ENCODE data around the gene AP2A1.

The AP2A1 gene

DNA sequence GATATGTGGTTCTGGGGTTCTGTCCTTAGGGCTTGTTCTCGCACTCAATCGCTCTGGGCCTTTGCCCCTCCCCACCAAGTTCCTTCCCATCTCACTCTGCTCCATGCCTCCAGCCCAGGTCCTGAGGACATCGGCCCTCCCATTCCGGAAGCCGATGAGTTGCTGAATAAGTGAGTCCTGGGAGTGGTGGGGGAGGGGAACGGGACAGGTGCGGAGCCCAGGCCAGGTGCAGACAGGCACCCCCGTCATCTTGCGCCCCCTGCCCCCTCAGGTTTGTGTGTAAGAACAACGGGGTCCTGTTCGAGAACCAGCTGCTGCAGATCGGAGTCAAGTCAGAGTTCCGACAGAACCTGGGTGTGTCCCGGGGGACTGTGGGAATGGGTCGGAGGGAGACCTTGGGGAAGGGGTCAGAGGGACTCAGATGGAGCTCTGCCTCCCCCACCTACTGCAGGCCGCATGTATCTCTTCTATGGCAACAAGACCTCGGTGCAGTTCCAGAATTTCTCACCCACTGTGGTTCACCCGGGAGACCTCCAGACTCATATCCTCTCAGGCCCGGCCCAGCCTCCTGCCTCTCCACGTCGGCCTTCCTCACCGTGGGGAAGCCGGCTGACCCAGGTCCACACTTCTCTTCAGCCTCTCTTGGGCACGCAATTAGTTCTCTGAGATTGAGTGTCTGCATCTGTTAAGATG lies 36.2 kb downstream of the AP2A1 start:
- no peak for TF ChIP-seq ZFX (IDR thresholded peaks at IDR 0.05; ENCODE audit: borderline replicate concordance)
- TF ChIP-seq, protein P1, sequence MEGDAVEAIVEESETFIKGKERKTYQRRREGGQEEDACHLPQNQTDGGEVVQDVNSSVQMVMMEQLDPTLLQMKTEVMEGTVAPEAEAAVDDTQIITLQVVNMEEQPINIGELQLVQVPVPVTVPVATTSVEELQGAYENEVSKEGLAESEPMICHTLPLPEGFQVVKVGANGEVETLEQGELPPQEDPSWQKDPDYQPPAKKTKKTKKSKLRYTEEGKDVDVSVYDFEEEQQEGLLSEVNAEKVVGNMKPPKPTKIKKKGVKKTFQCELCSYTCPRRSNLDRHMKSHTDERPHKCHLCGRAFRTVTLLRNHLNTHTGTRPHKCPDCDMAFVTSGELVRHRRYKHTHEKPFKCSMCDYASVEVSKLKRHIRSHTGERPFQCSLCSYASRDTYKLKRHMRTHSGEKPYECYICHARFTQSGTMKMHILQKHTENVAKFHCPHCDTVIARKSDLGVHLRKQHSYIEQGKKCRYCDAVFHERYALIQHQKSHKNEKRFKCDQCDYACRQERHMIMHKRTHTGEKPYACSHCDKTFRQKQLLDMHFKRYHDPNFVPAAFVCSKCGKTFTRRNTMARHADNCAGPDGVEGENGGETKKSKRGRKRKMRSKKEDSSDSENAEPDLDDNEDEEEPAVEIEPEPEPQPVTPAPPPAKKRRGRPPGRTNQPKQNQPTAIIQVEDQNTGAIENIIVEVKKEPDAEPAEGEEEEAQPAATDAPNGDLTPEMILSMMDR (IDR thresholded peaks at IDR 0.05): no peak
- peak overlapping the region; percentile 85 for H3K27ac ChIP-seq

DNA sequence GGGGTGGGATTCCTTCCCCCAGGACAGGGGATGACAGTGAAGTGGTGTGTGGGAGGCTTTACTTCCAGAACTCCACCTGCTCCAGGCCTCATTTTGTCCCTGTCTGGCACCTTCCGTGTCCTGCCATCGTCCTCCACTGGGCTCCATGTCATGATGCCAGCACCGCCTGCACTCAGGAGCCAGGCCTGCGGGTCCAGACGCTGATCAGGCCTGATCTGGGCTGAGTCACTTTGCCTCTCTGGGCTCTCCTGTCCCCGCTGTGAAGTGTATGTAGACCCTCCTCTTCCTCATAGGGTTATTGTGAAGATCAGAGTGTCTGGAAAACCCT lies 36.7 kb downstream of the AP2A1 start:
- TF ChIP-seq, protein P1 (IDR thresholded peaks at IDR 0.05): no peak
- no peak for TF ChIP-seq ZFX (IDR thresholded peaks at IDR 0.05; ENCODE audit: borderline replicate concordance)
- peak overlapping the region; percentile 85 for H3K27ac ChIP-seq

DNA sequence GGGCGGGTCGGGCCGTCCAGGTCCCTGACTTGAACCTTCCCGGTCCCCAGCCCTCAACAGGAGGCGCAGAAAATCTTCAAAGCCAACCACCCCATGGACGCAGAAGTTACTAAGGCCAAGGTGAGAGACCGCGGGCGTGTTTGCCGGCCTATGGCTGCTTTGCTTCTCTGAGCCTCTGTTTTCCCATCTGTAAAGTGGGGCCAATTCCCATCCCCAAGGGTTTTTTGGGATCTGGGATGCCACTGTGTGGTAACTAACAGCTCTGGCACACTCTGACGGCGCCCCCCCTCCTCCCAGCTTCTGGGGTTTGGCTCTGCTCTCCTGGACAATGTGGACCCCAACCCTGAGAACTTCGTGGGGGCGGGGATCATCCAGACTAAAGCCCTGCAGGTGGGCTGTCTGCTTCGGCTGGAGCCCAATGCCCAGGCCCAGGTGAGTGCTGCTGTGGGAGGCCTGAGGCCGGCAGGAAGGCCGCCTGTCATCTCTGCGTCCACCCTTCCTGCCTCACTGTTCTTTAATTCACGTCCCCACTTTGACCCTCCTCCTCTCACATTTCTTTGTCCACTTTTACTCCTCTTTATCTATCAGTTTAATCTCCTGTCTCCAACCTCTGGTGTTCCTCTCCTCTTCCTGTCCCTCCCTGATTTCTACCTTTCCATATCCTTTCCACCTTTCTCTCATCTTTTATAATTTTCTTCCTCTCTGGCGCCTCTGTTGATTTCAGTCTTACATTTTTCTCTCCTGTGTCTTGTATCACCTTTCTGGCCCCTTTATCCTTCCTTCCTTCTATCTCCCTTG lies 39.2 kb downstream of the AP2A1 start:
- TF ChIP-seq, protein P1 (IDR thresholded peaks at IDR 0.05): no peak
- TF ChIP-seq ZFX (IDR thresholded peaks at IDR 0.05; ENCODE audit: borderline replicate concordance): no peak
- peak overlapping the region; percentile 85 for H3K27ac ChIP-seq

DNA sequence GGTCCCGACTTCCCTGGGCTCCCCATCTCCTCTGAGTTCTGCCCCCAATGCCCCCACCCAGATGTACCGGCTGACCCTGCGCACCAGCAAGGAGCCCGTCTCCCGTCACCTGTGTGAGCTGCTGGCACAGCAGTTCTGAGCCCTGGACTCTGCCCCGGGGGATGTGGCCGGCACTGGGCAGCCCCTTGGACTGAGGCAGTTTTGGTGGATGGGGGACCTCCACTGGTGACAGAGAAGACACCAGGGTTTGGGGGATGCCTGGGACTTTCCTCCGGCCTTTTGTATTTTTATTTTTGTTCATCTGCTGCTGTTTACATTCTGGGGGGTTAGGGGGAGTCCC lies 39.8 kb downstream of the AP2A1 start:
- peak overlapping the region; percentile 85 for H3K27ac ChIP-seq
- no peak for TF ChIP-seq ZFX (IDR thresholded peaks at IDR 0.05; ENCODE audit: borderline replicate concordance)
- TF ChIP-seq, protein P1 (IDR thresholded peaks at IDR 0.05): no peak

DNA sequence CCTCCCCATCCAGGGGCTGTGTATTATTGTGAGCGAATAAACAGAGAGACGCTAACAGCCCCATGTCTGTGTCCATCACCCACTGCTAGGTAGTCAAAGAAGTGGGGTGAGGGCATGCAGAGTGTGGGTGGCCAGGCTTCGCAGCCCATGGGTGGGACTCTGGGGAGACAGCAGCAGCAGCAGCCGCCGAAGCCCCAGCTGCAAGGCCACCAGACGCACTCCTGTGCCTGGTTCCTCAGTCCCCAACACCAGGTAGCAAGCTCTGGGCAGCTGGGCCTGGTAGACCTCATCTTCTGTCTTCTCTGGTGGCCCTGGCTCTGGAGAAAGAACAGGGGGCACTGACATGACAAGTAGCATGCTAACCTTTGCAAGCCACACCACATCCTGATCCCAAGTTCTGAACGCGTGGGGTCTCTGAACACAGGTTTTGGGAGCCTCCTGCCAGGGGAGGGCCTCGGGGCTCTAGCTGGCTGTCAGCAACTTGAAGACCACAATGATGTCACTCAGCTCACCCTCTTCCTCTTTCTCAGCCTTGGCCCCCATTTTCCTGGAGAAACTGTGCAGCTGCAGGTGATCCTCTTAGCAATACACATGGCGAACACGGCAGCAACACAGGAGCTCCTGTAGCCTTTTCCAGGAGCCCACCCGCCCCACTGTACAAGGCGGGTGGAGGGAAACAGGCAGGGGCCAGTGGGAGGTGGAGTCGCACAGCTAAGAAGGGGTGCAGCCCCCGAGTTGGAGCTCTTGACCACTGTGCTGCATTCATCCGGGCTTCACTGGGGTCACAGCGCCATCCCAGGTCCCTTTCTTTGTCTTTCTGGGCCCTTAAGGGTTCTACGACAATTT lies 40.5 kb downstream of the AP2A1 start:
- peak overlapping the region; percentile 85 for H3K27ac ChIP-seq
- TF ChIP-seq, protein P1 (IDR thresholded peaks at IDR 0.05): no peak
- TF ChIP-seq ZFX (IDR thresholded peaks at IDR 0.05; ENCODE audit: borderline replicate concordance): no peak

DNA sequence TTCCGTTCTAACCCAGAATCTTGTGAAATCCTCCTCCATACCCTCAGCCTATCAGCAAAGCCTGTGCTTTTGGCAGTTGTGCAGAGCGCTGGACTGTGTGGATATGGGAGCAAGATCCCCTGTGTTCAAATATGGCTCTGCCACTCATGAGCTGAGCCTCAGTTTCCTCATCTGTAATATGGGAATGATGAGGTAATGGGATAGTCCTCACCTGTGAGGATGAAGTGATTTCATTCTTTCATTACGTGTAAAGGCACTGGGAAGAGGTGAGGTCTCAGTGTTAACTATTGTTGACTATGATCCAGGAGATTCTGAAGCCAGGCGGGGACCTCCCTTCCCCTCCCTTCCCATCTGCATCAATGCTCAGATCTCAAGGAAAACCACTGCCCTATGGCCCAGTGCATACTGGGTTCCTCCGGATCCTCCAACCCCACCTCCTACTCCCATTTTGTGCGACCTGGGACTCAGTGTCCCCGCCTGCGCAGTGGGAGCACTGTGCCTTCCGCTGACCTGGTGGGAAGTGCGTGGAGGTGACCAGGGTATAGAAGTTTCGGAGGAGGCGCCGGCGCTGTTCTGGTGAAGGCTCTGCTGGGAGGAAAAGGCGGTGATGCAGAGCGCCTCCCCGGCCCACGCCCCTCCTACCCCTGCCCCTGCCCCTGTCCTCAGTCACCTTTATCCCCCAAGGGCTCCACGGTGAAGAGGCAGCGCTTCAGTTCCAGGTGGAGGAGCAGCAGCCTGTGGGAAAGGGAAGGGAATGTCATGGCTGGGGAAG lies 41.3 kb downstream of the AP2A1 start:
- TF ChIP-seq, protein P1 (IDR thresholded peaks at IDR 0.05): no peak
- TF ChIP-seq ZFX (IDR thresholded peaks at IDR 0.05; ENCODE audit: borderline replicate concordance): no peak
- peak overlapping the region; percentile 85 for H3K27ac ChIP-seq
